Breast epithelium (tissue), 3 donors: ENCODE data around the gene PRSS36.

Experiments used
- POLR2A ChIP-seq: fragments of 450-650 bp; IDR thresholded peaks from one replicate; pipeline ENCODE4 v1.6.1; 2016; ENCODE audit warnings: antibody characterized with exemption, mild to moderate bottlenecking, moderate library complexity
- TF ChIP-seq, protein P1 (sequence below), 3 donors: fragments of 450-650 bp; IDR thresholded peaks; one replicate each; pipeline ENCODE4 v1.5.1; 2016 to 2017; ENCODE audit warnings: antibody characterized with exemption in 3 of 3, mild to moderate bottlenecking in 3 of 3, moderate library complexity in 3 of 3

GRCh38 chr16:31120129-31120528 lies 29.7 kb downstream of the PRSS36 start:
- TF ChIP-seq, protein P1, sequence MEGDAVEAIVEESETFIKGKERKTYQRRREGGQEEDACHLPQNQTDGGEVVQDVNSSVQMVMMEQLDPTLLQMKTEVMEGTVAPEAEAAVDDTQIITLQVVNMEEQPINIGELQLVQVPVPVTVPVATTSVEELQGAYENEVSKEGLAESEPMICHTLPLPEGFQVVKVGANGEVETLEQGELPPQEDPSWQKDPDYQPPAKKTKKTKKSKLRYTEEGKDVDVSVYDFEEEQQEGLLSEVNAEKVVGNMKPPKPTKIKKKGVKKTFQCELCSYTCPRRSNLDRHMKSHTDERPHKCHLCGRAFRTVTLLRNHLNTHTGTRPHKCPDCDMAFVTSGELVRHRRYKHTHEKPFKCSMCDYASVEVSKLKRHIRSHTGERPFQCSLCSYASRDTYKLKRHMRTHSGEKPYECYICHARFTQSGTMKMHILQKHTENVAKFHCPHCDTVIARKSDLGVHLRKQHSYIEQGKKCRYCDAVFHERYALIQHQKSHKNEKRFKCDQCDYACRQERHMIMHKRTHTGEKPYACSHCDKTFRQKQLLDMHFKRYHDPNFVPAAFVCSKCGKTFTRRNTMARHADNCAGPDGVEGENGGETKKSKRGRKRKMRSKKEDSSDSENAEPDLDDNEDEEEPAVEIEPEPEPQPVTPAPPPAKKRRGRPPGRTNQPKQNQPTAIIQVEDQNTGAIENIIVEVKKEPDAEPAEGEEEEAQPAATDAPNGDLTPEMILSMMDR (IDR thresholded peaks at IDR 0.05) = no peak
- no peak for TF ChIP-seq POLR2A
